NCI-H2029 treated with DMSO at 0.1 percent for 48 hours (cell line): ENCODE results near the gene ZNRF2.

Experiments used
- DNase-seq: peaks from one replicate; lab custom pipeline; 2025; lab: John Stamatoyannopoulos, UW

The ZNRF2 gene

GRCh38 chr7:30322271-30323005 lies 38.0 kb downstream of the ZNRF2 start:
- DNase-seq: no peak

GRCh38 chr7:30323006-30323355 lies 38.6 kb downstream of the ZNRF2 start:
- DNase-seq: no peak

GRCh38 chr7:30327813-30328212 lies 43.4 kb downstream of the ZNRF2 start:
- DNase-seq: no peak

GRCh38 chr7:30328381-30328780 lies 44.0 kb downstream of the ZNRF2 start:
- DNase-seq: no peak

- DNase-seq: no peak
These were observed 45.3 kb downstream of the ZNRF2 start for GRCh38 chr7:30329716-30330115.

- DNase-seq: no peak
These were observed 46.0 kb downstream of the ZNRF2 start for GRCh38 chr7:30330134-30331111.

GRCh38 chr7:30331338-30331737 lies 46.9 kb downstream of the ZNRF2 start:
- no peak for DNase-seq

- DNase-seq: no peak
These were observed 48.2 kb downstream of the ZNRF2 start for GRCh38 chr7:30332549-30332948.

GRCh38 chr7:30335763-30336487 lies 51.5 kb downstream of the ZNRF2 start:
- no peak for DNase-seq

- DNase-seq: no peak
These were observed 60.1 kb downstream of the ZNRF2 start for GRCh38 chr7:30344513-30344912.

- no peak for DNase-seq
These were observed 63.1 kb downstream of the ZNRF2 start for GRCh38 chr7:30347226-30348082.

- DNase-seq: no peak
These were observed 63.7 kb downstream of the ZNRF2 start for GRCh38 chr7:30348083-30348560.

- no peak for DNase-seq
These were observed 64.8 kb downstream of the ZNRF2 start for GRCh38 chr7:30349170-30349569.

- DNase-seq: no peak
These were observed 65.4 kb downstream of the ZNRF2 start for GRCh38 chr7:30349816-30350215.

- DNase-seq: no peak
These were observed 66.9 kb downstream of the ZNRF2 start for GRCh38 chr7:30351286-30351685.

- no peak for DNase-seq
These were observed 67.3 kb downstream of the ZNRF2 start for GRCh38 chr7:30351724-30352123.

GRCh38 chr7:30352169-30352568 lies 67.8 kb downstream of the ZNRF2 start:
- DNase-seq: no peak

GRCh38 chr7:30353532-30353931 lies 69.1 kb downstream of the ZNRF2 start:
- no peak for DNase-seq

GRCh38 chr7:30353932-30354607 lies 69.7 kb downstream of the ZNRF2 start:
- no peak for DNase-seq

- no peak for DNase-seq
These were observed 70.4 kb downstream of the ZNRF2 start for GRCh38 chr7:30354791-30355190.

GRCh38 chr7:30359957-30360356 lies 75.6 kb downstream of the ZNRF2 start:
- no peak for DNase-seq
